GM12878 (cell line): ENCODE results near the gene KLHL18. TPM values are rescaled to one million over a fixed set of nuclear protein-coding genes. Genes with fewer than 3 reads are reported as not detected.

ENCODE experiments used
- ATAC-seq: fragments of 200-7000 bp; cut with Tn5 transposase; 3 replicates; pipeline ENCODE4 v1.9.1; 2020; ENCODE audit warnings: mild to moderate bottlenecking, moderate library complexity
- BruUV-seq: library from RNA; stranded (reverse); fragments of 400-500 nt; replicated peaks from 2 replicates; lab custom pipeline; 2021; lab: Mats Ljungman, UMichigan
- CTCF ChIA-PET: fragments of 300-600 bp; sonication (Branson Sonifier 250); formaldehyde crosslinking; extraction: SDS; loops from one replicate; lab custom pipeline; 2021; ENCODE audit warnings: inconsistent platforms; lab: Yijun Ruan, JAX
- POLR2A ChIA-PET: fragments of 350-600 bp; formaldehyde crosslinking; extraction: SDS; loops from one replicate; lab custom pipeline; 2021; ENCODE audit warnings: inconsistent platforms; lab: Charles Lee
- RAD21 ChIA-PET: fragments of 300-600 bp; sonication (Branson Sonifier 250); formaldehyde crosslinking; loops from one replicate; lab custom pipeline; 2023; ENCODE audit warnings: antibody characterized with exemption; ENCODE audit not compliant: unreplicated experiment; lab: Charles Lee
- SMC1A ChIA-PET: fragments of 300-600 bp; sonication (Branson Sonifier 250); formaldehyde crosslinking; loops from one replicate; lab custom pipeline; 2023; ENCODE audit not compliant: unreplicated experiment, uncharacterized antibody; lab: Charles Lee
- DNase-seq: peaks from one replicate; pipeline ENCODE4 v3.0.0-alpha.2; 2011; ENCODE audit warnings: low read depth, low spot score
- FAIRE-seq: peaks from 3 replicates; lab custom pipeline; 2011; peaks lifted over from hg19 to GRCh38; lab: Jason Lieb, UNC
- H2AFZ ChIP-seq: 2 replicates; pipeline ENCODE4 v1.6.0; 2011; ENCODE audit warnings: low read depth, low read length, control low read depth; ENCODE audit not compliant: control insufficient read depth
- H3K27ac ChIP-seq: 2 replicates; pipeline ENCODE4 v1.5.1; 2011; ENCODE audit warnings: control low read depth; ENCODE audit not compliant: control insufficient read depth, insufficient read depth
- H3K27me3 ChIP-seq, 2 experiments: replicated peaks in 1 of 2; 2 replicates each; pipeline versions ENCODE4 v1.6.0 to v1.6.1; 2011; ENCODE audit warnings: low read length in 1 of 2; ENCODE audit not compliant: control insufficient read depth in 2 of 2, insufficient read depth in 2 of 2
- H3K36me3 ChIP-seq, 2 experiments: 2 replicates each; pipeline ENCODE4 v1.5.1; 2011; ENCODE audit warnings: low read length in 1 of 2; ENCODE audit not compliant: control insufficient read depth in 2 of 2, insufficient read depth in 2 of 2
- H3K4me1 ChIP-seq: 2 replicates; pipeline ENCODE4 v1.6.1; 2011; ENCODE audit warnings: mild to moderate bottlenecking, low read length, moderate library complexity, mixed read lengths; ENCODE audit not compliant: control insufficient read depth, insufficient read depth
- H3K4me2 ChIP-seq: 2 replicates; pipeline ENCODE4 v1.6.0; 2011; ENCODE audit warnings: control low read depth; ENCODE audit not compliant: control insufficient read depth, insufficient read depth
- H3K4me3 ChIP-seq: fragments of 200-600 bp; sonication (generic); 2 replicates; pipeline ENCODE4 v1.5.1; 2016
- H3K79me2 ChIP-seq: 2 replicates; pipeline ENCODE4 v1.6.0; 2011; ENCODE audit warnings: low read length; ENCODE audit not compliant: control insufficient read depth, insufficient read depth
- H3K9ac ChIP-seq: 2 replicates; pipeline ENCODE4 v1.8.0; 2011; ENCODE audit warnings: low read length, control low read depth, mixed read lengths; ENCODE audit not compliant: control insufficient read depth, insufficient read depth
- H3K9me3 ChIP-seq: replicated peaks from 3 replicates; pipeline ENCODE4 v1.5.1; 2011; ENCODE audit warnings: mild to moderate bottlenecking, low read length; ENCODE audit not compliant: control insufficient read depth, insufficient read depth
- H4K20me1 ChIP-seq: 2 replicates; pipeline ENCODE4 v1.6.0; 2011; ENCODE audit not compliant: control insufficient read depth, insufficient read depth
- DPF2 ChIP-seq: fragments of 450-650 bp; IDR thresholded peaks from 2 replicates; pipeline ENCODE4 v1.6.1; 2017; ENCODE audit warnings: mild to moderate bottlenecking
- HDAC6 ChIP-seq: fragments of 200-600 bp; sonication (generic); IDR thresholded peaks from one replicate; pipeline ENCODE4 v1.8.0; 2017; ENCODE audit warnings: antibody characterized with exemption; ENCODE audit not compliant: unreplicated experiment
- IKZF1 ChIP-seq: fragments of 450-650 bp; conservative IDR thresholded peaks from 2 replicates; pipeline ENCODE4 v1.6.1; 2017; ENCODE audit warnings: antibody characterized with exemption, mild to moderate bottlenecking
- IKZF2 ChIP-seq, 2 experiments: fragments of 450-650 bp; IDR thresholded peaks; 2 replicates each; pipeline ENCODE4 v1.6.1; 2017; ENCODE audit warnings: mild to moderate bottlenecking in 2 of 2, moderate library complexity in 2 of 2
- NR2C1 ChIP-seq: fragments of 450-650 bp; IDR thresholded peaks from 2 replicates; pipeline ENCODE4 v1.6.1; 2017; ENCODE audit warnings: antibody characterized with exemption, mild to moderate bottlenecking, moderate library complexity
- SIX5 ChIP-seq: IDR thresholded peaks from 2 replicates; pipeline ENCODE4 v1.6.1; 2011; ENCODE audit warnings: mild to moderate bottlenecking, low read depth, low read length, moderate library complexity; ENCODE audit not compliant: severe bottlenecking
- WGBS: methylation state at CpG from one replicate; pipeline ENCODE4 v1.1.6; 2016; ENCODE audit warnings: low lambda C conversion rate; ENCODE audit not compliant: insufficient replicate concordance, insufficient coverage; ENCODE audit errors: missing lambda C conversion rate; 5-methylcytosine and 5-hydroxymethylcytosine counted together
- in situ Hi-C: fragments of 300-500 bp; cut with MboI; formaldehyde crosslinking; loops from 9 replicates; pipeline ENCODE4 v1.14.3; 2018; ENCODE audit warnings: mixed read lengths
- intact Hi-C: fragments of 100-400 bp; cut with micrococcal nuclease; formaldehyde crosslinking; loops from one replicate; pipeline ENCODE4 v1.14.2; 2022; ENCODE audit not compliant: unreplicated experiment
- polyA plus RNA-seq, 11 experiments: library from polyadenylated mRNA; depleted of rRNA in 4 of 11; unstranded in 6 of 11; stranded (reverse) in 5 of 11; fragments of >200 nt; fragmentation: Nextera tagmentation in 4 of 11; fragmentation: Illumina TruSeq in 1 of 11; extraction: Ambion mirVana in 4 of 11; extraction: Trizol in 1 of 11; gene quantifications; 1 replicate in 1 of 11; 2 replicates in 10 of 11; pipeline versions ENCODE4 v1.2.1 to v1.2.3, GENCODE V29; 2011 to 2016; ENCODE audit warnings: inconsistent platforms in 2 of 11, missing spikeins in 2 of 11, low read depth in 1 of 11
- total RNA-seq, 4 experiments: library from RNA; depleted of rRNA in 3 of 4; stranded (reverse); fragments of >200 nt in 3 of 4; fragmentation: Illumina TruSeq in 1 of 4; extraction: Trizol in 1 of 4; gene quantifications; 2 replicates each; pipeline versions ENCODE4 v1.2.1 to v1.2.3, GENCODE V29; 2013 to 2021
- TF ChIP-seq, protein P1 (sequence below): IDR thresholded peaks from 2 replicates; pipeline ENCODE4 v1.6.1; 2011; ENCODE audit warnings: mild to moderate bottlenecking, low read depth, low read length, moderate library complexity; ENCODE audit not compliant: insufficient replicate concordance
- TF ChIP-seq, protein P2 (sequence below): fragments of 450-650 bp; IDR thresholded peaks from 2 replicates; pipeline ENCODE4 v1.6.1; 2016; ENCODE audit warnings: mild to moderate bottlenecking, moderate library complexity, borderline replicate concordance
- TF ChIP-seq, protein P3 (sequence below): fragments of 450-650 bp; IDR thresholded peaks from 2 replicates; pipeline ENCODE4 v1.6.1; 2017; ENCODE audit warnings: antibody characterized with exemption, mild to moderate bottlenecking, moderate library complexity
- TF ChIP-seq, protein P4 (sequence below): fragments of 450-650 bp; formaldehyde crosslinking; IDR thresholded peaks from 2 replicates; pipeline ENCODE4 v1.5.0; 2022; ENCODE audit warnings: mild to moderate bottlenecking, missing genetic modification characterization

Gene KLHL18
- total and polyA plus RNA-seq, 10 of the 15 experiments (the other 5 are each of a cell fraction or from before 2014, with no cell fraction given), result 24.0 to 69.8 (median 51.7) TPM

- BruUV-seq, result no TSS peak
- Histone ChIP-seq H2AFZ (no peak overlapping the region), H3K9ac (no peak overlapping the region), H3K9me3 (no peaks in the 10 kb centered on the region; the same call in 2 of the 3 replicates), H3K27me3 (no peaks in the 10 kb centered on the region), H3K4me1 (peaks cover 22% of the 10 kb centered on the region), H3K36me3 (peaks cover 12 to 13% of the 10 kb centered on the region in 2 experiments), H4K20me1 (no peaks in the 10 kb centered on the region), H3K4me3 (0 out of 2 replicates have a peak overlapping the region, but pooled peaks have one; percentile 25), H3K79me2 (no peaks in the 10 kb centered on the region), H3K27ac (peak overlapping the region; percentile 56), H3K4me2 (peak overlapping the region; percentile 74)
- intact Hi-C loops (no loop called here), in situ Hi-C loops (no loop called here)
- WGBS, result 3% methylated on average over 4 of the region's 4 CpGs
- ChIA-PET RAD21 (interaction anchor here (0.5 to 2.2 kb wide), 8 partner anchors 32 to 419 kb away, joined by 3 to 10 read pairs (median 3); no protein-coding TSS in a partner anchor), CTCF (interaction anchor here (0.6 to 1.8 kb wide), 7 partner anchors 23 to 206 kb away, joined by 3 to 10 read pairs (median 3); no protein-coding TSS in a partner anchor), POLR2A (interaction anchor here (0.6 to 2.5 kb wide), 5 partner anchors 14 to 1948 kb away, joined by 3 to 16 read pairs (median 3); no protein-coding TSS in a partner anchor), SMC1A (interaction anchor here (0.6 to 3.2 kb wide), 14 partner anchors 10 to 183 kb away, joined by 3 to 12 read pairs (median 4); partner anchors contain the start of gene PTPN23)
- FAIRE-seq (peak; percentile 94), DNase-seq (peak; percentile 82), ATAC-seq (peak; percentile 92)
- TF ChIP-seq HDAC6, result no peak
- peak; percentile 99 for TF ChIP-seq DPF2
- TF ChIP-seq, protein P1, sequence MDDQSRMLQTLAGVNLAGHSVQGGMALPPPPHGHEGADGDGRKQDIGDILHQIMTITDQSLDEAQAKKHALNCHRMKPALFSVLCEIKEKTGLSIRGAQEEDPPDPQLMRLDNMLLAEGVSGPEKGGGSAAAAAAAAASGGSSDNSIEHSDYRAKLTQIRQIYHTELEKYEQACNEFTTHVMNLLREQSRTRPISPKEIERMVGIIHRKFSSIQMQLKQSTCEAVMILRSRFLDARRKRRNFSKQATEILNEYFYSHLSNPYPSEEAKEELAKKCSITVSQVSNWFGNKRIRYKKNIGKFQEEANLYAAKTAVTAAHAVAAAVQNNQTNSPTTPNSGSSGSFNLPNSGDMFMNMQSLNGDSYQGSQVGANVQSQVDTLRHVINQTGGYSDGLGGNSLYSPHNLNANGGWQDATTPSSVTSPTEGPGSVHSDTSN, result no peak
- TF ChIP-seq, protein P2, sequence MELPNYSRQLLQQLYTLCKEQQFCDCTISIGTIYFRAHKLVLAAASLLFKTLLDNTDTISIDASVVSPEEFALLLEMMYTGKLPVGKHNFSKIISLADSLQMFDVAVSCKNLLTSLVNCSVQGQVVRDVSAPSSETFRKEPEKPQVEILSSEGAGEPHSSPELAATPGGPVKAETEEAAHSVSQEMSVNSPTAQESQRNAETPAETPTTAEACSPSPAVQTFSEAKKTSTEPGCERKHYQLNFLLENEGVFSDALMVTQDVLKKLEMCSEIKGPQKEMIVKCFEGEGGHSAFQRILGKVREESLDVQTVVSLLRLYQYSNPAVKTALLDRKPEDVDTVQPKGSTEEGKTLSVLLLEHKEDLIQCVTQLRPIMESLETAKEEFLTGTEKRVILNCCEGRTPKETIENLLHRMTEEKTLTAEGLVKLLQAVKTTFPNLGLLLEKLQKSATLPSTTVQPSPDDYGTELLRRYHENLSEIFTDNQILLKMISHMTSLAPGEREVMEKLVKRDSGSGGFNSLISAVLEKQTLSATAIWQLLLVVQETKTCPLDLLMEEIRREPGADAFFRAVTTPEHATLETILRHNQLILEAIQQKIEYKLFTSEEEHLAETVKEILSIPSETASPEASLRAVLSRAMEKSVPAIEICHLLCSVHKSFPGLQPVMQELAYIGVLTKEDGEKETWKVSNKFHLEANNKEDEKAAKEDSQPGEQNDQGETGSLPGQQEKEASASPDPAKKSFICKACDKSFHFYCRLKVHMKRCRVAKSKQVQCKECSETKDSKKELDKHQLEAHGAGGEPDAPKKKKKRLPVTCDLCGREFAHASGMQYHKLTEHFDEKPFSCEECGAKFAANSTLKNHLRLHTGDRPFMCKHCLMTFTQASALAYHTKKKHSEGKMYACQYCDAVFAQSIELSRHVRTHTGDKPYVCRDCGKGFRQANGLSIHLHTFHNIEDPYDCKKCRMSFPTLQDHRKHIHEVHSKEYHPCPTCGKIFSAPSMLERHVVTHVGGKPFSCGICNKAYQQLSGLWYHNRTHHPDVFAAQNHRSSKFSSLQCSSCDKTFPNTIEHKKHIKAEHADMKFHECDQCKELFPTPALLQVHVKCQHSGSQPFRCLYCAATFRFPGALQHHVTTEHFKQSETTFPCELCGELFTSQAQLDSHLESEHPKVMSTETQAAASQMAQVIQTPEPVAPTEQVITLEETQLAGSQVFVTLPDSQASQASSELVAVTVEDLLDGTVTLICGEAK, result no peak
- TF ChIP-seq, protein P3, sequence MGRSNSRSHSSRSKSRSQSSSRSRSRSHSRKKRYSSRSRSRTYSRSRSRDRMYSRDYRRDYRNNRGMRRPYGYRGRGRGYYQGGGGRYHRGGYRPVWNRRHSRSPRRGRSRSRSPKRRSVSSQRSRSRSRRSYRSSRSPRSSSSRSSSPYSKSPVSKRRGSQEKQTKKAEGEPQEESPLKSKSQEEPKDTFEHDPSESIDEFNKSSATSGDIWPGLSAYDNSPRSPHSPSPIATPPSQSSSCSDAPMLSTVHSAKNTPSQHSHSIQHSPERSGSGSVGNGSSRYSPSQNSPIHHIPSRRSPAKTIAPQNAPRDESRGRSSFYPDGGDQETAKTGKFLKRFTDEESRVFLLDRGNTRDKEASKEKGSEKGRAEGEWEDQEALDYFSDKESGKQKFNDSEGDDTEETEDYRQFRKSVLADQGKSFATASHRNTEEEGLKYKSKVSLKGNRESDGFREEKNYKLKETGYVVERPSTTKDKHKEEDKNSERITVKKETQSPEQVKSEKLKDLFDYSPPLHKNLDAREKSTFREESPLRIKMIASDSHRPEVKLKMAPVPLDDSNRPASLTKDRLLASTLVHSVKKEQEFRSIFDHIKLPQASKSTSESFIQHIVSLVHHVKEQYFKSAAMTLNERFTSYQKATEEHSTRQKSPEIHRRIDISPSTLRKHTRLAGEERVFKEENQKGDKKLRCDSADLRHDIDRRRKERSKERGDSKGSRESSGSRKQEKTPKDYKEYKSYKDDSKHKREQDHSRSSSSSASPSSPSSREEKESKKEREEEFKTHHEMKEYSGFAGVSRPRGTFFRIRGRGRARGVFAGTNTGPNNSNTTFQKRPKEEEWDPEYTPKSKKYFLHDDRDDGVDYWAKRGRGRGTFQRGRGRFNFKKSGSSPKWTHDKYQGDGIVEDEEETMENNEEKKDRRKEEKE, result no peak
- TF ChIP-seq, protein P4, sequence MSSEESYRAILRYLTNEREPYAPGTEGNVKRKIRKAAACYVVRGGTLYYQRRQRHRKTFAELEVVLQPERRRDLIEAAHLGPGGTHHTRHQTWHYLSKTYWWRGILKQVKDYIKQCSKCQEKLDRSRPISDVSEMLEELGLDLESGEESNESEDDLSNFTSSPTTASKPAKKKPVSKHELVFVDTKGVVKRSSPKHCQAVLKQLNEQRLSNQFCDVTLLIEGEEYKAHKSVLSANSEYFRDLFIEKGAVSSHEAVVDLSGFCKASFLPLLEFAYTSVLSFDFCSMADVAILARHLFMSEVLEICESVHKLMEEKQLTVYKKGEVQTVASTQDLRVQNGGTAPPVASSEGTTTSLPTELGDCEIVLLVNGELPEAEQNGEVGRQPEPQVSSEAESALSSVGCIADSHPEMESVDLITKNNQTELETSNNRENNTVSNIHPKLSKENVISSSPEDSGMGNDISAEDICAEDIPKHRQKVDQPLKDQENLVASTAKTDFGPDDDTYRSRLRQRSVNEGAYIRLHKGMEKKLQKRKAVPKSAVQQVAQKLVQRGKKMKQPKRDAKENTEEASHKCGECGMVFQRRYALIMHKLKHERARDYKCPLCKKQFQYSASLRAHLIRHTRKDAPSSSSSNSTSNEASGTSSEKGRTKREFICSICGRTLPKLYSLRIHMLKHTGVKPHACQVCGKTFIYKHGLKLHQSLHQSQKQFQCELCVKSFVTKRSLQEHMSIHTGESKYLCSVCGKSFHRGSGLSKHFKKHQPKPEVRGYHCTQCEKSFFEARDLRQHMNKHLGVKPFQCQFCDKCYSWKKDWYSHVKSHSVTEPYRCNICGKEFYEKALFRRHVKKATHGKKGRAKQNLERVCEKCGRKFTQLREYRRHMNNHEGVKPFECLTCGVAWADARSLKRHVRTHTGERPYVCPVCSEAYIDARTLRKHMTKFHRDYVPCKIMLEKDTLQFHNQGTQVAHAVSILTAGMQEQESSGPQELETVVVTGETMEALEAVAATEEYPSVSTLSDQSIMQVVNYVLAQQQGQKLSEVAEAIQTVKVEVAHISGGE (CRISPR knock-in tag), result no peak
- TF ChIP-seq IKZF1, result peak; percentile 100
- no peak for TF ChIP-seq NR2C1
- TF ChIP-seq SIX5, result no peak
- peak; percentile 100 for TF ChIP-seq IKZF2 (IDR thresholded peaks at IDR 0.05)
These were observed 64.6 kb downstream of the KLHL18 start for GRCh38 chr3:47347217-47347801.
